Measurements from ENCODE around the gene PRICKLE4.

PRICKLE4 gene

DNA sequence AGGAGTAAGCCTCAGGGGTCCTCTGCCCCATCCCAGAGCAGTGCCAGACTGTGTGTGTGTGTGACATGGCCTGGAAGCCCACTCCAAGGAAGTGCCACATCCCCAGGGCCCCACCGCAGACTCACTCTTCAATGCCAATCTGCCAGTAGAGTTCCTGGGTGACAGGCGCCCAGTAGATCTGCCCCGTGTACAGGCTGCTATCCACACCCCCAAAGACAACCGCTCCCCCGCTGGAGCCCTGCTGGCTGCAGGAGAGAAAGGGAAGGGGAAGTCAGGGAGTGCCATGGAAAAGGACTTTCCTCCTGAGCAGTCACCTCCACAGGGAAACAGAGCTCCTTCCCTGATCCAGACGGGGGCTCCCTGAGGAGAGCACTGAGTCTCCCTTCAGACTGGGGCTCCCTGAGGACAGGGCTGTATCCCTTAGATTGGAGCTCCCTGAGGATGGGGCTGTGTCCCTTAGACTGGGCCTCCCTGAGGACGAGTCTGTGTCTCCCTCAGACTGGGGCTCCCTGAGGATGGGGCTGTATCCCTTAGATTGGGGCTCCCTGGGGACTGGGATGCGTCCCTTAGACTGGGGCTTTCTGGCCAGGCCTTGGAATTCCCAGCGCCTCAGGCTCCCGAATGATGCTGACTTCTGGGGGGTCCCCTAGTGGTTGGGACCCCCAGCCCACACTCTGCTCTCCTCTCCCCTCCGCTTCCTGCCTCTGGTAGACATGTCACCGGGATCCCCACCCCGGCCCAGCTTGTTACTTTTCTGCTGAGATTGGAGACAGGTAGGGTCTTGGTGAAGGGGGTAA lies 40.0 kb upstream of the PRICKLE4 start:
- H3K27ac Mint-ChIP-seq, result no peak overlapping the region
- peaks cover 4% of the 10 kb centered on the region for H3K4me1 Mint-ChIP-seq (ENCODE audit: low read depth)
- H3K36me3 Mint-ChIP-seq (ENCODE audit: low read depth), result no peaks in the 10 kb centered on the region
- no peak for DNase-seq
- H3K4me3 Mint-ChIP-seq, result no peak overlapping the region
- no peaks in the 10 kb centered on the region for H3K9me3 Mint-ChIP-seq
- H3K27me3 Mint-ChIP-seq, result no peaks in the 10 kb centered on the region

- no peaks in the 10 kb centered on the region for H3K27me3 Mint-ChIP-seq
- DNase-seq, result no peak
- no peaks in the 10 kb centered on the region for H3K36me3 Mint-ChIP-seq (ENCODE audit: low read depth)
- H3K9me3 Mint-ChIP-seq, result no peaks in the 10 kb centered on the region
- no peak overlapping the region for H3K4me3 Mint-ChIP-seq
- no peak overlapping the region for H3K27ac Mint-ChIP-seq
- no peaks in the 10 kb centered on the region for H3K4me1 Mint-ChIP-seq (ENCODE audit: low read depth)
Measured at GRCh38 chr6:41741625-41742490, 38.7 kb upstream of the PRICKLE4 start.

GRCh38 chr6:41743406-41744235 lies 37.0 kb upstream of the PRICKLE4 start:
- no peak for DNase-seq
- Mint-ChIP-seq H3K4me1 (ENCODE audit: low read depth) (no peaks in the 10 kb centered on the region), H3K27me3 (no peaks in the 10 kb centered on the region), H3K36me3 (ENCODE audit: low read depth) (no peaks in the 10 kb centered on the region), H3K4me3 (no peak overlapping the region), H3K9me3 (no peaks in the 10 kb centered on the region), H3K27ac (no peak overlapping the region)

GRCh38 chr6:41744236-41744787 lies 36.3 kb upstream of the PRICKLE4 start:
- H3K9me3 Mint-ChIP-seq, result no peaks in the 10 kb centered on the region
- no peak for DNase-seq
- no peaks in the 10 kb centered on the region for H3K27me3 Mint-ChIP-seq
- H3K36me3 Mint-ChIP-seq (ENCODE audit: low read depth), result no peaks in the 10 kb centered on the region
- H3K27ac Mint-ChIP-seq, result no peak overlapping the region
- no peak overlapping the region for H3K4me3 Mint-ChIP-seq
- H3K4me1 Mint-ChIP-seq (ENCODE audit: low read depth), result no peaks in the 10 kb centered on the region

DNA sequence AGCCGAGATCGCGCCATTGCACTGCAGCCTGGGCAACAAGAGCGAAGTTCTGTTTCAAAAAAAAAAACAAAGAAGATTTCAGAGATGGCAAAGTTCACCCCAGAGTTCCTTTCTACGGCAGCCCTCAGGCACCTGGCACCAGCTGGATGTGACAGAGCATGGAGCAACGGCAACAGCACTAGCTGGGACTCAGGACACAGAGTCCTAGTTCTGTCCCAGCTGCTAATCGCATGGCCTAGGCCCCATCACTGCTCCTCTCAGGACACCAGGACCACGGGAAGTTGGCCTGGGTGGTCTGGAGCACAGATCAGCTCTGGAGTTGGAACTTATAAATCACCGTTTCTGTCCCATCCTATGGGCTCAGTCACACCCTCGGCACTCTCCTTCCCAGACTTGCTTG lies 34.5 kb upstream of the PRICKLE4 start:
- DNase-seq, result no peak
- Mint-ChIP-seq H3K4me1 (ENCODE audit: low read depth) (no peaks in the 10 kb centered on the region), H3K27ac (no peak overlapping the region), H3K36me3 (ENCODE audit: low read depth) (no peaks in the 10 kb centered on the region), H3K9me3 (no peaks in the 10 kb centered on the region), H3K4me3 (no peak overlapping the region), H3K27me3 (no peaks in the 10 kb centered on the region)

DNA sequence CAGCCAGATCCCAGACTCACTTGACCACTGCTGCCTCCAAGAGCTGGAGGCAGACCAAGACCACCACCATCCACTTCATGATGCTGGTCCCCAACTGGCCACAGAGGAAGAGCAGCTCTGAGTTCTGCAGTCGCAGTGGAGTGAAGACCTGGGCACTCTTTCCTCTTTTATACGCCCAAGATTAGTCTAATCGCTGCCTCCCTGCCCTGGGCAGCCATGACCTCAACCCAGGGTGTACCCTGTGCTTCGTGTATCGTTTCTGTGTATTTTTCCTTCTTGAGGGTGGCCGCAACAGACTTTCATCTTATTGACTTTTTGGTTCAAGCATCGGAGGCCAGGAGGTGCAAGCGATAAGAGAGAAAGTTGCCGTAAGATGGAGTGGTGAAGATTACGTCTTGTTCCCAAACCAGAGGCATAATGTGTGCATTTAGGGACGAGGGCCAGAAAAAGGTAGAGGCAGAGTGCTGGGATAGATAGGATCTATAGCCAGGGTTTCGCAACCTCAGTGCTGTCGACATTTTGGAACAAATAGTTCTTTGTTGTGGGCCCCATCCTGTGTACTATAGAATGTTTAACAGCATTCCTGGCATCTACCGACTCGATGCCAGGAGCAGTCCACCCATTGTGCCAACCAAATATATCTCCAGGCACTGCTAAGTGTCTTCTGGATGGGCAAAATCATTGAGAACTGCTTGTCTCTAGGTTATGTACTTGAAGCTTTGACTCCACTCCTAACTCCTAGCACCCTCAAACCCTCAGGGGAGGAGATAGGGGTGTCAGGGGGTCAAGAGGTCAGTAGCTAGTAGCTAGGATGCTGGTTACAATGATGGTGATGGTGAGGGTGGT lies 33.1 kb upstream of the PRICKLE4 start, which contains the start of gene PGC:
TSS of gene PGC (minus strand) at position 142 of the 846 bp plus-strand sequence. CDS start at position 79, 63 bp downstream.
- no peaks in the 10 kb centered on the region for H3K9me3 Mint-ChIP-seq
- H3K4me1 Mint-ChIP-seq (ENCODE audit: low read depth), result no peaks in the 10 kb centered on the region
- H3K27me3 Mint-ChIP-seq, result no peaks in the 10 kb centered on the region
- no peak within 1 kb of the TSS for H3K4me3 Mint-ChIP-seq
- no peak within 1 kb of the TSS for H3K27ac Mint-ChIP-seq
- DNase-seq, result no peak
- no peaks in the 10 kb centered on the region for H3K36me3 Mint-ChIP-seq (ENCODE audit: low read depth)

DNA sequence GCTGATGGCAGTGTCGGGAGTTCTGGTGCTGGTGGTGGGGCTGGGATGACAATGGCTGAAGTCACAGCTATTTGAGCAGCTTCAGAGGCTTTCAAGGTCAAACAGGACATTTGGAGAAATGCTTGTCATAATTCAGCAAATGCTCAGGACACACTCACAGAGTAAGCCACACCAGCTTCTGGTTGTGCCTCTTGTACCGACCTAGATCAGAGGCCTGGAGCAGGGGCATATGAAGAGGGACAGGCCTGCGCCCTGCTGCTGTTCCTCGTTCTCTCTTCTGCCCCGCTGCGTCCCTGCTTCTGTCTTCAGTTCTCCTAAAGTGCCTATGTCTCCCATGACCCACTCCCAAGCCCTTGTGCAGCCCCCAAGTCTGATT lies 32.5 kb upstream of the PRICKLE4 start:
- Mint-ChIP-seq H3K27me3 (no peaks in the 10 kb centered on the region), H3K4me1 (ENCODE audit: low read depth) (no peaks in the 10 kb centered on the region), H3K27ac (no peak overlapping the region), H3K9me3 (no peaks in the 10 kb centered on the region), H3K36me3 (ENCODE audit: low read depth) (no peaks in the 10 kb centered on the region), H3K4me3 (no peak overlapping the region)
- DNase-seq, result no peak

GRCh38 chr6:41748542-41748941 lies 32.0 kb upstream of the PRICKLE4 start:
- no peaks in the 10 kb centered on the region for H3K36me3 Mint-ChIP-seq (ENCODE audit: low read depth)
- no peaks in the 10 kb centered on the region for H3K27me3 Mint-ChIP-seq
- H3K4me1 Mint-ChIP-seq (ENCODE audit: low read depth), result no peaks in the 10 kb centered on the region
- DNase-seq, result no peak
- H3K9me3 Mint-ChIP-seq, result no peaks in the 10 kb centered on the region
- H3K4me3 Mint-ChIP-seq, result no peak overlapping the region
- no peak overlapping the region for H3K27ac Mint-ChIP-seq

GRCh38 chr6:41750374-41750773 lies 30.2 kb upstream of the PRICKLE4 start:
- no peaks in the 10 kb centered on the region for H3K36me3 Mint-ChIP-seq (ENCODE audit: low read depth)
- no peaks in the 10 kb centered on the region for H3K27me3 Mint-ChIP-seq
- no peaks in the 10 kb centered on the region for H3K4me1 Mint-ChIP-seq (ENCODE audit: low read depth)
- no peaks in the 10 kb centered on the region for H3K9me3 Mint-ChIP-seq
- no peak for DNase-seq
- no peak overlapping the region for H3K4me3 Mint-ChIP-seq
- H3K27ac Mint-ChIP-seq, result no peak overlapping the region

GRCh38 chr6:41755895-41756294 lies 24.7 kb upstream of the PRICKLE4 start:
- Mint-ChIP-seq H3K4me3 (no peak overlapping the region), H3K9me3 (no peaks in the 10 kb centered on the region), H3K36me3 (ENCODE audit: low read depth) (no peaks in the 10 kb centered on the region), H3K4me1 (ENCODE audit: low read depth) (peaks cover 2% of the 10 kb centered on the region), H3K27me3 (no peaks in the 10 kb centered on the region), H3K27ac (no peak overlapping the region)
- DNase-seq, result no peak

DNA sequence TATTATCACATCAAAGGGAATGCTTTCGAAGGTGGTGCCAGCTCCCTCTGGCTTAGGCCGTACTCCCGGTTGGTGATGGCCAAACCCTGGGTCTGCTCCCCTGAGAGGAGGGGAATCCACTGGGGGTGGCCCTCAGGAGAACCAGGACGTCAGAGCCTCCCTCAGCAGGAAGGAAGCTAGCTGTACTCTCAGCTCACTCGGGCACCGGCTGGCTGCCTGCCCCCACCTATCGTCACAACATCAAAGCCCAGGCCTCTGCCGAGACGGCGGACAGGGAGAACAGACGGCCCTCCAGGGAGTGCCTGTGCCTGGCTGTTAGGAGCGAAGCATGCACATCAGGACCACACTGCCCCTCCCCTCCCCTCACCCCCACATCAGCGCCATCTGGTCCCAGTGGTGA lies 24.2 kb upstream of the PRICKLE4 start:
- H3K4me1 Mint-ChIP-seq (ENCODE audit: low read depth), result peaks cover 2% of the 10 kb centered on the region
- H3K27me3 Mint-ChIP-seq, result no peaks in the 10 kb centered on the region
- no peak for DNase-seq
- no peak overlapping the region for H3K27ac Mint-ChIP-seq
- H3K9me3 Mint-ChIP-seq, result no peaks in the 10 kb centered on the region
- H3K4me3 Mint-ChIP-seq, result no peak overlapping the region
- no peaks in the 10 kb centered on the region for H3K36me3 Mint-ChIP-seq (ENCODE audit: low read depth)

DNA sequence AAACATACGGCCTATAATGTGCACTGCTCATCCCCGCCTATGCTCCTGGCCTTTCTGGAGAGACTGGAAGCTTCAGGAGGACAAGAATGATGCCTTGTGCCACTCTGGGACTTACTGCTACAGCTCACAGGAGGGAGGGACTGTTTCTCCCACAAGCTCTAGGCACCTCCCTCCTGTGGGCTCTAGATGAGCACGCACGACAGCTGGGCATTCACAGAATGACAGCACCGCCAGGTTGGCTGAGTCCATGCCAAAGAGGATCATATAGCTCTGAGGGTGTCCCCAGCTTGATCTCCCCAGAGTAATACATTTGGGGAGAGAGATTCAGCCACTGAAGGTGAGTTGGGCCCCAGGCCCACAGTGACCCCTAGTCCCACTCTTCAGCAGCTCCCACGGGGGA lies 23.3 kb upstream of the PRICKLE4 start:
- no peak for DNase-seq
- no peaks in the 10 kb centered on the region for H3K27me3 Mint-ChIP-seq
- no peaks in the 10 kb centered on the region for H3K36me3 Mint-ChIP-seq (ENCODE audit: low read depth)
- H3K27ac Mint-ChIP-seq, result no peak overlapping the region
- H3K4me3 Mint-ChIP-seq, result no peak overlapping the region
- no peaks in the 10 kb centered on the region for H3K9me3 Mint-ChIP-seq
- H3K4me1 Mint-ChIP-seq (ENCODE audit: low read depth), result peaks cover 2% of the 10 kb centered on the region

GRCh38 chr6:41757931-41758640 lies 22.5 kb upstream of the PRICKLE4 start:
- no peak for DNase-seq
- Mint-ChIP-seq H3K27me3 (no peaks in the 10 kb centered on the region), H3K4me3 (no peak overlapping the region), H3K27ac (no peak overlapping the region), H3K4me1 (ENCODE audit: low read depth) (peaks cover 2% of the 10 kb centered on the region), H3K9me3 (no peaks in the 10 kb centered on the region), H3K36me3 (ENCODE audit: low read depth) (no peaks in the 10 kb centered on the region)
